Measurements from ENCODE around the gene NXF1.
A peak's percentile ranks its signal among the peaks of the same experiment; 100 is the strongest.

NXF1 gene

GRCh38 chr11:62786318-62787004, 18.8 kb downstream of the NXF1 start (continued):
- peak; percentile 96 for TF ChIP-seq CTCF (tag by site-specific recombination; IDR thresholded peaks at IDR 0.05)
- peak; percentile 15; the same call in 1 of the 2 replicates for TF ChIP-seq ZNF2 (tag by site-specific recombination; IDR thresholded peaks at IDR 0.05)
- TF ChIP-seq ZNF48 (tag by site-specific recombination; IDR thresholded peaks at IDR 0.05) = no peak
- TF ChIP-seq ZFP41 (tag by site-specific recombination; IDR thresholded peaks at IDR 0.05; ENCODE audit: borderline replicate concordance) = no peak
- TF ChIP-seq KLF8 (tag by site-specific recombination; IDR thresholded peaks at IDR 0.05) = 0 out of 2 replicates have a peak, but pooled peaks have one; percentile 11
- peak; percentile 67 for TF ChIP-seq ZBTB20 (tag by site-specific recombination; IDR thresholded peaks at IDR 0.05)
- peak; percentile 28; the same call in 1 of the 2 replicates for TF ChIP-seq KLF9 (tag by site-specific recombination; IDR thresholded peaks at IDR 0.05; ENCODE audit: low read depth)
- peak; percentile 86 for TF ChIP-seq ZNF335 (tag by site-specific recombination; conservative IDR thresholded peaks at IDR 0.05)
- TF ChIP-seq SP7 (tag by site-specific recombination; IDR thresholded peaks at IDR 0.05) = peak; percentile 10; the same call in 1 of the 2 replicates
- TF ChIP-seq BCL11A (tag by site-specific recombination; IDR thresholded peaks at IDR 0.05; ENCODE audit: low read depth) = peak; percentile 66; the same call in 1 of the 2 replicates
- 0 out of 2 replicates have a peak, but pooled peaks have one; percentile 31 for TF ChIP-seq ZNF391 (tag by site-specific recombination; IDR thresholded peaks at IDR 0.05; ENCODE audit: borderline replicate concordance, low read depth)
- peak; percentile 91 for TF ChIP-seq ZNF449 (tag by site-specific recombination; IDR thresholded peaks at IDR 0.05)

- no peak overlapping the region for H3K27ac ChIP-seq (ENCODE audit: extremely low read depth, low read depth, low read length)
- H3K36me3 ChIP-seq (ENCODE audit: control insufficient read depth in 2 of 2, insufficient read depth in 1 of 2, low read length in 2 of 2) = peaks cover 0 to 42% of the 10 kb centered on the region in 2 experiments; a peak in 2 of 3 replicates
- H3K9me3 ChIP-seq (ENCODE audit: control insufficient read depth, insufficient read depth, low read depth, low read length) = no peaks in the 10 kb centered on the region
- no peaks in the 10 kb centered on the region for H3K4me1 ChIP-seq (ENCODE audit: control insufficient read depth, insufficient read depth, low read length)
- TF ChIP-seq ZNF501 (tag by site-specific recombination; IDR thresholded peaks at IDR 0.05) (no peak), ZNF549 (tag by site-specific recombination; IDR thresholded peaks at IDR 0.05) (no peak), ZNF670 (tag by site-specific recombination; IDR thresholded peaks at IDR 0.05; ENCODE audit: low read depth) (no peak), ZNF280D (tag by site-specific recombination; IDR thresholded peaks at IDR 0.05) (no peak), ZNF660 (tag by site-specific recombination; IDR thresholded peaks at IDR 0.05) (no peak)
- no peak overlapping the region for H3K4me3 ChIP-seq (ENCODE audit: low read depth, low read length)
- ChIA-PET POLR2A (no interaction called here), CTCF (no interaction called here)
These were observed 22.5 kb downstream of the NXF1 start for GRCh38 chr11:62782753-62783152.

All from HEK293 (cell line).